HepG2 (cell line): ENCODE data around the gene CPXM1. TPM values are rescaled to one million over a fixed set of nuclear protein-coding genes. Genes with fewer than 3 reads are reported as not detected.

Experiments
- ARNT ChIP-seq: fragments of 450-650 bp; IDR thresholded peaks from 2 replicates; pipeline ENCODE4 v1.6.1; 2017
- CSRNP2 ChIP-seq: sonication (generic); formaldehyde crosslinking; conservative IDR thresholded peaks from 2 replicates; pipeline ENCODE4 v1.8.0; 2022; ENCODE audit warnings: low read depth, missing genetic modification reagents
- DMAP1 ChIP-seq: IDR thresholded peaks from 2 replicates; pipeline ENCODE4 v1.6.1; 2016
- GATAD2A ChIP-seq: IDR thresholded peaks from 2 replicates; pipeline ENCODE4 v1.6.1; 2016
- RAD51 ChIP-seq: fragments of 450-650 bp; IDR thresholded peaks from 2 replicates; pipeline ENCODE4 v1.6.1; 2016; ENCODE audit warnings: borderline replicate concordance
- RORA ChIP-seq: sonication (generic); formaldehyde crosslinking; IDR thresholded peaks from 2 replicates; pipeline ENCODE4 v1.5.0; 2020; ENCODE audit warnings: mild to moderate bottlenecking, missing genetic modification reagents, moderate library complexity
- SCMH1 ChIP-seq: sonication (generic); formaldehyde crosslinking; IDR thresholded peaks from 2 replicates; pipeline ENCODE4 v1.9.0; 2021; ENCODE audit warnings: missing genetic modification reagents, mild to moderate bottlenecking, borderline replicate concordance
- ZBTB4 ChIP-seq: sonication (generic); formaldehyde crosslinking; IDR thresholded peaks from 2 replicates; pipeline ENCODE4 v1.4.0; 2020; ENCODE audit warnings: missing genetic modification reagents, mild to moderate bottlenecking, borderline replicate concordance
- ZNF205 ChIP-seq: IDR thresholded peaks from 2 replicates; pipeline ENCODE4 v1.6.1; 2018; ENCODE audit warnings: missing biosample characterization, missing genetic modification reagents
- ZNF251 ChIP-seq: sonication (generic); formaldehyde crosslinking; IDR thresholded peaks from 2 replicates; pipeline ENCODE4 v1.9.0; 2021; ENCODE audit warnings: mild to moderate bottlenecking, missing genetic modification reagents
- ZNF276 ChIP-seq: sonication (generic); formaldehyde crosslinking; IDR thresholded peaks from 2 replicates; pipeline ENCODE4 v1.4.0; 2020; ENCODE audit warnings: mild to moderate bottlenecking, low read depth, missing genetic modification reagents
- ZNF282 ChIP-seq: fragments of 450-650 bp; IDR thresholded peaks from 2 replicates; pipeline ENCODE4 v1.6.1; 2018; ENCODE audit not compliant: partially characterized antibody
- ZNF609 ChIP-seq: sonication (generic); formaldehyde crosslinking; IDR thresholded peaks from 2 replicates; pipeline ENCODE4 v1.4.0; 2020; ENCODE audit warnings: mild to moderate bottlenecking, missing genetic modification reagents, borderline replicate concordance
- ZNF7 ChIP-seq: IDR thresholded peaks from 2 replicates; pipeline ENCODE4 v1.6.1; 2016; ENCODE audit warnings: missing biosample characterization, missing genetic modification reagents
- polyA plus RNA-seq, 8 experiments: library from polyadenylated mRNA; depleted of rRNA in 3 of 8; stranded (reverse) in 7 of 8; unstranded in 1 of 8; fragments of >200 nt; fragmentation: Illumina TruSeq in 4 of 8; extraction: Trizol in 4 of 8; gene quantifications; 2 replicates each; pipeline versions ENCODE4 v1.2.1 to v1.2.3, GENCODE V29; 2011 to 2016; ENCODE audit warnings: low read depth in 4 of 8, missing spikeins in 1 of 8, mixed read lengths in 1 of 8; ENCODE audit not compliant: insufficient read depth in 1 of 8
- total RNA-seq, 5 experiments: library from RNA; depleted of rRNA; stranded (reverse); fragments of >200 nt; fragmentation: Illumina TruSeq; extraction: Trizol; gene quantifications; 2 replicates each; pipeline ENCODE4 v1.2.3, GENCODE V29; 2016; ENCODE audit warnings: low read depth in 1 of 5
- TF ChIP-seq, protein P1 (sequence below): sonication (generic); formaldehyde crosslinking; IDR thresholded peaks from 2 replicates; pipeline ENCODE4 v1.4.0; 2020; ENCODE audit warnings: mild to moderate bottlenecking, missing genetic modification reagents
- TF ChIP-seq, protein P2 (sequence below): sonication (generic); formaldehyde crosslinking; IDR thresholded peaks from 2 replicates; pipeline ENCODE4 v1.4.0; 2020; ENCODE audit warnings: missing genetic modification reagents

CPXM1 gene
- total and polyA plus RNA-seq, 2 of the 13 experiments (the other 11 are each of a cell fraction or from before 2014, with no cell fraction given), result 0.07 TPM; not detected in 1

- peak; percentile 62; the same call in 1 of the 2 replicates for TF ChIP-seq ZNF609 (CRISPR knock-in tag)
- TF ChIP-seq ZNF205 (CRISPR knock-in tag), result peak; percentile 100
- TF ChIP-seq, protein P1, sequence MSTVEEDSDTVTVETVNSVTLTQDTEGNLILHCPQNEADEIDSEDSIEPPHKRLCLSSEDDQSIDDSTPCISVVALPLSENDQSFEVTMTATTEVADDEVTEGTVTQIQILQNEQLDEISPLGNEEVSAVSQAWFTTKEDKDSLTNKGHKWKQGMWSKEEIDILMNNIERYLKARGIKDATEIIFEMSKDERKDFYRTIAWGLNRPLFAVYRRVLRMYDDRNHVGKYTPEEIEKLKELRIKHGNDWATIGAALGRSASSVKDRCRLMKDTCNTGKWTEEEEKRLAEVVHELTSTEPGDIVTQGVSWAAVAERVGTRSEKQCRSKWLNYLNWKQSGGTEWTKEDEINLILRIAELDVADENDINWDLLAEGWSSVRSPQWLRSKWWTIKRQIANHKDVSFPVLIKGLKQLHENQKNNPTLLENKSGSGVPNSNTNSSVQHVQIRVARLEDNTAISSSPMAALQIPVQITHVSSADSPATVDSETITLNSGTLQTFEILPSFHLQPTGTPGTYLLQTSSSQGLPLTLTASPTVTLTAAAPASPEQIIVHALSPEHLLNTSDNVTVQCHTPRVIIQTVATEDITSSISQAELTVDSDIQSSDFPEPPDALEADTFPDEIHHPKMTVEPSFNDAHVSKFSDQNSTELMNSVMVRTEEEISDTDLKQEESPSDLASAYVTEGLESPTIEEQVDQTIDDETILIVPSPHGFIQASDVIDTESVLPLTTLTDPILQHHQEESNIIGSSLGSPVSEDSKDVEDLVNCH (CRISPR knock-in tag), result no peak
- no peak for TF ChIP-seq ZNF282
- TF ChIP-seq RORA (CRISPR knock-in tag), result no peak
- TF ChIP-seq ZNF251, result no peak
- TF ChIP-seq CSRNP2 (CRISPR knock-in tag), result no peak
- no peak for TF ChIP-seq ZNF7 (CRISPR knock-in tag)
- no peak for TF ChIP-seq ZBTB4 (CRISPR knock-in tag)
- TF ChIP-seq ARNT, result no peak
- TF ChIP-seq ZNF276 (CRISPR knock-in tag), result no peak
- TF ChIP-seq GATAD2A, result peak; percentile 74; the same call in 1 of the 2 replicates
- TF ChIP-seq, protein P2, sequence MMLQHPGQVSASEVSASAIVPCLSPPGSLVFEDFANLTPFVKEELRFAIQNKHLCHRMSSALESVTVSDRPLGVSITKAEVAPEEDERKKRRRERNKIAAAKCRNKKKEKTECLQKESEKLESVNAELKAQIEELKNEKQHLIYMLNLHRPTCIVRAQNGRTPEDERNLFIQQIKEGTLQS (CRISPR knock-in tag), result no peak
- TF ChIP-seq SCMH1 (CRISPR knock-in tag), result no peak
- no peak; the same call in 1 of the 2 replicates for TF ChIP-seq DMAP1 (CRISPR knock-in tag)
- no peak for TF ChIP-seq RAD51
Observed at GRCh38 chr20:2751347-2751877, 49.0 kb downstream of the CPXM1 start (continued).
